MCF 10A (cell line): ENCODE measurements around the gene MYMX. TPM values are rescaled to one million over a fixed set of nuclear protein-coding genes. Genes with fewer than 3 reads are reported as not detected.

Experiments used
- BruUV-seq: library from RNA; stranded (reverse); fragments of 400-500 nt; replicated peaks from 2 replicates; lab custom pipeline; 2021; lab: Mats Ljungman, UMichigan
- CTCF ChIA-PET: fragments of 300-600 bp; sonication (Branson Sonifier 250); formaldehyde crosslinking; extraction: SDS; loops from one replicate; lab custom pipeline; 2021; ENCODE audit warnings: antibody characterized with exemption, inconsistent platforms; lab: Yijun Ruan, JAX
- POLR2A ChIA-PET: fragments of 300-600, 350-650 bp; sonication (Branson Sonifier 250); formaldehyde crosslinking; extraction: SDS; loops from one replicate; lab custom pipeline; 2020; ENCODE audit warnings: antibody characterized with exemption, inconsistent platforms; lab: Yijun Ruan, JAX
- DNase-seq: peaks from one replicate; pipeline ENCODE4 v3.0.0-alpha.2; 2018; ENCODE audit not compliant: unreplicated experiment
- H3K27ac Mint-ChIP-seq: one replicate; pipeline ENCODE4 v1.8.0; 2022; ENCODE audit warnings: mild to moderate bottlenecking, low read depth, mixed read lengths; ENCODE audit not compliant: unreplicated experiment
- H3K27me3 Mint-ChIP-seq: one replicate; pipeline ENCODE4 v1.8.0; 2022; ENCODE audit warnings: mixed read lengths; ENCODE audit not compliant: insufficient read depth, unreplicated experiment
- H3K36me3 Mint-ChIP-seq: one replicate; pipeline ENCODE4 v1.8.0; 2022; ENCODE audit warnings: mild to moderate bottlenecking, moderate library complexity, mixed read lengths; ENCODE audit not compliant: insufficient read depth, unreplicated experiment
- H3K4me1 Mint-ChIP-seq: one replicate; pipeline ENCODE4 v1.8.0; 2022; ENCODE audit warnings: mixed read lengths; ENCODE audit not compliant: insufficient read depth, unreplicated experiment
- H3K4me3 Mint-ChIP-seq: one replicate; pipeline ENCODE4 v1.8.0; 2022; ENCODE audit warnings: mild to moderate bottlenecking, moderate library complexity, mixed read lengths; ENCODE audit not compliant: unreplicated experiment
- H3K9me3 Mint-ChIP-seq: one replicate; pipeline ENCODE4 v1.8.0; 2022; ENCODE audit warnings: mixed read lengths; ENCODE audit not compliant: unreplicated experiment
- CTCF ChIP-seq: fragments of 200-600 bp; IDR thresholded peaks from one replicate; pipeline ENCODE4 v1.8.0; 2022; ENCODE audit warnings: antibody characterized with exemption, mild to moderate bottlenecking; ENCODE audit not compliant: unreplicated experiment
- intact Hi-C: fragments of 100-400 bp; cut with micrococcal nuclease; formaldehyde crosslinking; loops from 2 replicates; pipeline ENCODE4 v1.14.1; 2022
- total RNA-seq: library from RNA; stranded (reverse); gene quantifications from 2 replicates; pipeline ENCODE4 v1.2.3, GENCODE V29; 2022

The MYMX gene
- total RNA-seq, 1 experiment from 2014 or later: not detected

- POLR2A ChIA-PET: interaction anchor here (0.6 to 0.9 kb wide), 3 partner anchors 13 to 1597 kb away, joined by 3 to 4 read pairs (median 3); no protein-coding TSS in a partner anchor
- BruUV-seq: no TSS peak
- no peak for TF ChIP-seq CTCF
- Mint-ChIP-seq H3K27me3 (peaks cover 17% of the 10 kb centered on the region), H3K36me3 (no peaks in the 10 kb centered on the region), H3K4me3 (no peak overlapping the region), H3K27ac (no peak overlapping the region), H3K9me3 (no peaks in the 10 kb centered on the region), H3K4me1 (no peaks in the 10 kb centered on the region)
- intact Hi-C loops: no loop called here
- no peak for DNase-seq
- CTCF ChIA-PET: interaction anchor here (0.8 to 1.0 kb wide), 2 partner anchors 13 to 37 kb away, joined by 3 to 5 read pairs; no protein-coding TSS in a partner anchor
Measured at GRCh38 chr6:44185953-44186634, 30.6 kb upstream of the MYMX start.

- intact Hi-C loops: no loop called here
- no peak overlapping the region for H3K27ac Mint-ChIP-seq
- ChIA-PET POLR2A (interaction anchor here (0.7 to 0.9 kb wide), 2 partner anchors 12 to 1596 kb away, joined by 3 to 4 read pairs; no protein-coding TSS in a partner anchor), CTCF (no interaction called here)
- H3K36me3 Mint-ChIP-seq: no peaks in the 10 kb centered on the region
- TF ChIP-seq CTCF: no peak
- H3K4me1 Mint-ChIP-seq: no peaks in the 10 kb centered on the region
- peaks cover 17% of the 10 kb centered on the region for H3K27me3 Mint-ChIP-seq
- no TSS peak for BruUV-seq
- H3K4me3 Mint-ChIP-seq: no peak overlapping the region
- no peak for DNase-seq
- H3K9me3 Mint-ChIP-seq: no peaks in the 10 kb centered on the region
Measured at GRCh38 chr6:44186635-44187025, 30.1 kb upstream of the MYMX start.

GRCh38 chr6:44188819-44189218 is 27.9 kb upstream of the MYMX start:
- POLR2A ChIA-PET: interaction anchor here (1.0 kb wide), 1 partner anchor 124 kb away, joined by 3 read pairs; no protein-coding TSS in a partner anchor
- intact Hi-C loops: no loop called here
- H3K27ac Mint-ChIP-seq: no peak overlapping the region
- H3K9me3 Mint-ChIP-seq: no peaks in the 10 kb centered on the region
- no peaks in the 10 kb centered on the region for H3K36me3 Mint-ChIP-seq
- no peak for DNase-seq
- H3K27me3 Mint-ChIP-seq: peaks cover 17% of the 10 kb centered on the region
- CTCF ChIA-PET: interaction anchor here (0.5 to 1.1 kb wide), 5 partner anchors 17 to 759 kb away, joined by 3 read pairs; partner anchors contain the start of gene SLC35B2
- H3K4me1 Mint-ChIP-seq: no peaks in the 10 kb centered on the region
- H3K4me3 Mint-ChIP-seq: no peak overlapping the region
- no peak for TF ChIP-seq CTCF
- no TSS peak for BruUV-seq

GRCh38 chr6:44189257-44189656 is 27.5 kb upstream of the MYMX start:
- H3K27ac Mint-ChIP-seq: no peak overlapping the region
- H3K27me3 Mint-ChIP-seq: peaks cover 17% of the 10 kb centered on the region
- H3K9me3 Mint-ChIP-seq: no peaks in the 10 kb centered on the region
- intact Hi-C loops: no loop called here
- no peaks in the 10 kb centered on the region for H3K4me1 Mint-ChIP-seq
- H3K36me3 Mint-ChIP-seq: no peaks in the 10 kb centered on the region
- DNase-seq: no peak
- H3K4me3 Mint-ChIP-seq: no peak overlapping the region
- BruUV-seq: no TSS peak
- ChIA-PET POLR2A (interaction anchor here (0.6 kb wide), 1 partner anchor 10 kb away, joined by 4 read pairs; no protein-coding TSS in a partner anchor), CTCF (interaction anchor here (0.5 to 1.1 kb wide), 5 partner anchors 17 to 759 kb away, joined by 3 read pairs; no protein-coding TSS in a partner anchor)
- no peak for TF ChIP-seq CTCF
